A549 (cell line): Measurements from ENCODE around the gene CSTPP1.

Experiments
- CTCF ChIP-seq: fragments of >200 bp; sonication (Bioruptor Twin); formaldehyde crosslinking; IDR thresholded peaks from 3 replicates; pipeline ENCODE4 v1.5.1; 2016
- ESRRA ChIP-seq: fragments of 150-350 bp; IDR thresholded peaks from 2 replicates; pipeline ENCODE4 v1.6.1; 2014; ENCODE audit warnings: mild to moderate bottlenecking, low read length, borderline replicate concordance
- SMC3 ChIP-seq: fragments of >200 bp; sonication (Bioruptor Twin); formaldehyde crosslinking; IDR thresholded peaks from 3 replicates; pipeline ENCODE4 v1.6.1; 2018; ENCODE audit warnings: inconsistent platforms

- TF ChIP-seq CTCF (no peak), ESRRA (no peak), SMC3 (no peak)
These were observed 219.8 kb downstream of the CSTPP1 start for GRCh38 chr11:47156333-47156732.
